Activated gamma-delta T cell treated with Interleukin-2 at 50 U/mL for 16 hours (primary cell): Measurements from ENCODE around the gene LRRC10.

Experiments
- DNase-seq: peaks from one replicate; pipeline ENCODE4 v3.0.0-alpha.2; 2020

Gene LRRC10, protein sequence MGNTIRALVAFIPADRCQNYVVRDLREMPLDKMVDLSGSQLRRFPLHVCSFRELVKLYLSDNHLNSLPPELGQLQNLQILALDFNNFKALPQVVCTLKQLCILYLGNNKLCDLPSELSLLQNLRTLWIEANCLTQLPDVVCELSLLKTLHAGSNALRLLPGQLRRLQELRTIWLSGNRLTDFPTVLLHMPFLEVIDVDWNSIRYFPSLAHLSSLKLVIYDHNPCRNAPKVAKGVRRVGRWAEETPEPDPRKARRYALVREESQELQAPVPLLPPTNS

DNA sequence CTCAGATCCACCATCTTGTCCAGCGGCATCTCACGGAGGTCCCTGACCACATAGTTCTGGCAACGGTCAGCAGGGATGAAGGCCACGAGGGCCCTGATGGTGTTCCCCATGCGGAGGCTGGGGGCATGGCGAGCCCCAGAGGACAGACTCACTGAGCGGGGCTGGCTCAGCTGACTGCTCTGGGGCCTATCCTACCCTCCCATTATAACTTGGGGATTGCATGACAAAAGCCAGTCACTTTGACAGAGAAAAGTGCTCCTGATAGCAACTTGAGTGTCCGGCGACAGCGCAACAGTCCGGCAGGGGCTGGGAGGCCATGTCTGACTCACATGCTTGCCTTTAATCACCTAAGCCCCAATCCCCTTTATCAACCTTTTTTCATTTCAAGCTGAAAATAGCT lies at the start of gene LRRC10:
Gene LRRC10, minus strand, starts transcription at position 179 of the 400 bp plus-strand sequence. Its CDS starts 69 bp downstream, at position 110.
- no peak for DNase-seq

DNA sequence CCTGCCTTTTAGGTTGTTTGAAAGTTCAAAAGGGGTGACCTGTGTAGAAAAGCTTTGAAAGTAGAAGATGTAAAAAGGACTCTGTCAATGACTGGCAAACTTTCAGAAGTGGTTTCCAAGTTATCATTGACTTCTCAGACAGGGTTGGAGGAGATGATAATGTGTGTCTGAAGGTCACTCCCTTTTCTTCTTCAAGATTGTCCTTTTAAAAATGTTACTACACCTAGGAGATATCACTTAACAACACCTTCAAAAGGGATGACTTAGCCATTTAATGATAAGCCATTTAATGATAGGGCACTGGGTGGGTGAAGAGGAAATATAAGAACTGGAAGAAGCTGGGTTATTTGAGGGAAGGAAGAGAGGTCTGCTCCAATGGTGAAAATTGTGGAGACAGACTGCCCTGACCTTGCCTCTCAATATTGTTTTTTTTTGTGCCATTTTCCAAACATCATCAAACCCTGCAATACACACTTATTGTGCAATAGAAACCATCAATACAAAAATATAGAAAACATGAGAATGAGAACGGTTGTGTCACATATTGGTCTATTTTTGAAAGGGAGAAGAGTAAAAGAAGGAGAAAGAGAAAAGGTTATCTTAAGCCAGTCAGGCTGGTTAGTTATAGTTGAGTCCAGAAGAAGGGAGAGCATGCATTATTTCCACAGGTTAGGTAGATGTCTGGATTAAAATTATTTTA lies 49.6 kb upstream of the LRRC10 start:
- no peak for DNase-seq

DNA sequence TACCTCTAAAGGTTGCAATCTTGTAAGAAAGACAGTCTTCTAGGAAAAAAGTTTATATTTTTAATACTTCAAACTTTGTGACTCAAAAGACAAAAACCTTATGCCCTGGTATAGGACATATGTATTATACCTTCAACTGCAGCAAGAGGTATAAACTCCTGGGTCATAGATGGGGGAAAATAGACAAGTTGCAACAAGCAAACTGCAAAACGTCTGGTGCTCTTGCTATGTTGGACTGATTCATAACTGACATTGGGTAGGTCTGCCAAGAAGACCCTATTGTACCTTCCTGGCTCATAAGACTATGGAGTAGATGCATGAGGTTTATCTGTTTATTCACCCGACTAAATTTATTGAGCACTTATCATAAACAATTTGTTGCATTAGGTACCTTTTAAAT lies 47.5 kb upstream of the LRRC10 start:
- DNase-seq: no peak

GRCh38 chr12:69657376-69658137 lies 46.9 kb upstream of the LRRC10 start:
- DNase-seq: no peak

- DNase-seq: no peak
Observed at GRCh38 chr12:69655616-69656340, 45.1 kb upstream of the LRRC10 start.

- DNase-seq: no peak
Observed at GRCh38 chr12:69653703-69654102, 43.0 kb upstream of the LRRC10 start.

DNA sequence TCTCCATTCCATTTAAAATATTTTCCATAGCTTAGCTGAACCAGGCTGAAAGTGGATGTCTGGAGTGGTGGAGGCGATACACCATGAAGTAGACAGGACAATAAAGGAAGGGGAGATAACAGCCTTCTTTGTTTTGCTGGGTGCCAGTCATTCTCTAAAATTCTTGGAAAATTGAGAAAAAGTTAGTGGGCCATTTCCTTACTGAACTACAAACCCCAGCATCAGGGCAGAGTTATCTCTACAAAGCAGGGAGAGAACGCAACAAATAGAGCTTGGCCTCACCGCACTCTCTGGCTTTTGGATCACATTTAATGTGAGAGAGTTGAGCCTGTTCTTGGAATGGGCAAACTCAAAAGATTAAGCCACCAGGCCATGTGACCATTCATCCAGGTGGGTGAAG lies 41.2 kb upstream of the LRRC10 start:
- DNase-seq: no peak

DNA sequence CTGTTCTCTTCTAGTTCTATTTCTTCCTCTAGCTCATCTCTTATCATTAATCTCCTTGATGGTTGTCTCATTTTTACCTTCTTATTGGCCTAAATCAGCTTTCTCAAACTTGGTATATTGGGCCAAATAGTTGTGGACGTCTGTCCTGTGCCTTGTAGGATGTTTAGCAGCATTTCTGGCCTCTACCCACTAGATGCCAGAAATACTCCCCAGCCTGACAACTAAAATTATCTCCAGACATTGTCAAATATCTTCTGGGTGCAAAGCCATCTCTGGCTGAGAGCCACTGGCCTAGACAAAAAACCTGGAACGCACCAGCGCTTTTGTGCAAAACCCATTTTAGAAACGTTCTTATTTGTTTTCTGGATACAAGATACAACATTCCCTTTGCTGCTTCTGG lies 38.8 kb upstream of the LRRC10 start:
- DNase-seq: no peak

- DNase-seq: no peak
Observed at GRCh38 chr12:69648476-69648875, 37.8 kb upstream of the LRRC10 start.

GRCh38 chr12:69647178-69647577 lies 36.5 kb upstream of the LRRC10 start:
- DNase-seq: no peak

GRCh38 chr12:69645031-69645430 lies 34.3 kb upstream of the LRRC10 start:
- no peak for DNase-seq

DNA sequence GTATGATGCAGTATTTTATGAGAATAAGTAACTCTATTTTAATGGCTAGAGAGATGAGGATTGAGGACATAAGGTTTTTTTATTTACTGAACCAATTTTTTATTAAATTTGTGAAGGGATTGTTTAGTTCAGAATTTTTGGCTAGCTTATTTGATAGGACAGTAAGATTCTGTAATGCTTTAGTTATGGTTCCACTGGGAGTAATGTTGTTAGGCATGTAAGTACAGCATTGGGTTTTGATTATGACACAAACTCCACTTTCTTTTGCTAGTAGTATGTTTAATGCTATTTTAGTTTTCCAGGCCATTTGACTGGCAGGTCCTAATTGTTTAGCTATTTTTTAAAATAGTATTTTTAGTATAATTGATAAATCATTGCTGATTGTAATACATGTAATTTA lies 33.8 kb upstream of the LRRC10 start:
- no peak for DNase-seq

DNA sequence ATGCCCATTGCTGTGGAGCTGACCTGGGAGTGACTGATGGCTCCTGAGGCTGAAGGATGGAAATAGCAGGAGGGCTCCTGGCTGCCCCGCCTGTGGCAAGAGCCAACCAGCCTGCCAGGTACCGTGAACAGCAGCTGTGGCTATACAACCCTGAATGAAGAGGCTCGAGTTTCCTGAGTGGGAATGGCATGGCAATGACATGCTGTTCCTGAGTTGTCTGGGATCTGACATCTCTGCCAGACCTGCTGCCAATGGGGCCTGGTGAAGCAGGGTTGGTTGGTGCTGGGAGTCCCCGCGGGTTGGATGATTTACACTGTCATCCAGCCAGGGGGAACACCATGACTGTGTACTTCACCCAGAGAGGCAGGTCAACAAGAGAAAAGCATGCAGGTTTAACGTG lies 31.8 kb upstream of the LRRC10 start:
- no peak for DNase-seq

DNA sequence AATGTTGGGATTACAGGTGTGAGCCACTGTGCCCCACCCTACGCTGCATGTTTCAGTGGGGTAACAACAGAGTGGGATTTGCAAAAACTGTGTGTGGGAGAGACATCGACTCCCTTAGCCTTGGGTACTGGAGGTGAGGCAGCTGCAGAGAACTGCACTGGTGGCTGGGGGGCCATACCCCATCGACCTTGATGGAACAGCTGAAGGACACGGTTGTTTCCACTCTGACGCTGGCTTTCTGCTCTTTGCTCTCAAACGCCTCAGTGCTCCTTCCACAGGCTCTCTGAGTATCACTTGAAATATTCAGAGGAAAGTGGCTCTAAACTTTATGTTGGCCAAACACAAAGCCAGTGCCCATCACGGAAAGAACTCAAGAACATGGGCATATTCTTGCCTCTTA lies 30.8 kb upstream of the LRRC10 start:
- no peak for DNase-seq

- peak; percentile 56 for DNase-seq
Observed at GRCh38 chr12:69639400-69640016, 28.8 kb upstream of the LRRC10 start.

- DNase-seq: no peak
Observed at GRCh38 chr12:69633061-69633460, 22.4 kb upstream of the LRRC10 start.

DNA sequence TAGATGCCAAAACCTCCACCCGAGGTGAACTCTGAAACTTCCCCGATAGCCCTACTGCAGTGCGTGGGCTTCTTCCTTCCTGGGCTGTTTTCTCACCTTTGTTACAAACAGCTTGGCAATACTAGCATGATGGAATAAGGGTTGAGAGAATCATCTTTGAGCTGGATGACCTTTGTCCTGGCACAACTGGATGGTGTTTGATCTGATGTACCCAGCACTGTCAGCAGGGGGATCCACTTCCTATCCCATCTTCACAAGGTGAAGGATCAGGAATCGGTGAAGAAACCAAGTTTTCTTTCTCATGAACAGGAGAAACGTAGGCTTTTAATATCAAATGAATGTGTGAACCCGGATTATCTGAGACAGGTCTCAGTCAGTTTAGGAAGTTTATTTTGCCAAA lies 19.5 kb upstream of the LRRC10 start:
- no peak for DNase-seq

DNA sequence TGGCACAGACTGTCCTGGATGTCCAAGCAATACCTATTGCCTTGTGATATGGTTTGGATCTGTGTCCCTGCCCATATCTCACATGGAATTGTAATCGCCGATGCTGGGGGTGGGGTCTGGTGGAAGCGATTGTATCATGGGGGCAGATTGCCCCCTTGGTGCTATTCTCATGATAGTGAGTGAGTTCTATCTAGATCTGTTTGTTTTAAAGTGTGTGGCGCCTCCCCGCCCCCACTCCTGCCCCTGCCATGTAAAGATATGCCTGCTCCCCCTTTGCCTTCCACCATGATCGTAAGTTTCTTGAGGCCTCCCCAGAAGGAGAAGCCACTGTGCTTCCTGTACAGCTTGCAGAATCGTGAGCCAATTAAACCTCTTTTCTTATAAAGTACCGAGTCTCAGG lies 16.8 kb upstream of the LRRC10 start:
- no peak for DNase-seq

- no peak for DNase-seq
Observed at GRCh38 chr12:69623970-69624369, 13.3 kb upstream of the LRRC10 start.

- no peak for DNase-seq
Observed at GRCh38 chr12:69621551-69621950, 10.8 kb upstream of the LRRC10 start.

DNA sequence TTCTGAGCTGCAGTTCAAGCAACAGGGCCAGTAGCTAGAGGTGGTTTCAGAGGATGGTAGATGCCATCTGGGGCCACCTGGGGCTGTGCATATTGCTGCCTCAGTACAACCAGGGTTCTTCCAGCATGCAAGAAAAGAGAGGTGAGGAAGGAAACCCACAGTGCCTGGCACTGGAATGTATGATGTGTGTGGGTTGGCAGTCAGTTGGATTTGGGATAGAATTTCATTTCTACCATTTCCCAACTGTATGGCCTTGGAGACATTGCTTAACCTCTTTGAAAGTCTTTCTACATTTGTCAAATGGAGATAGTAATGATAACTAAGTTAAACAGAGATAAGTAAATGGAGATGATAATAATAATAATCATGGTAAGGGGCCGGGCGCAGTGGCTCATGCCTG lies 10.2 kb upstream of the LRRC10 start:
- no peak for DNase-seq

GRCh38 chr12:69620077-69620476 lies 9.4 kb upstream of the LRRC10 start:
- DNase-seq: no peak

DNA sequence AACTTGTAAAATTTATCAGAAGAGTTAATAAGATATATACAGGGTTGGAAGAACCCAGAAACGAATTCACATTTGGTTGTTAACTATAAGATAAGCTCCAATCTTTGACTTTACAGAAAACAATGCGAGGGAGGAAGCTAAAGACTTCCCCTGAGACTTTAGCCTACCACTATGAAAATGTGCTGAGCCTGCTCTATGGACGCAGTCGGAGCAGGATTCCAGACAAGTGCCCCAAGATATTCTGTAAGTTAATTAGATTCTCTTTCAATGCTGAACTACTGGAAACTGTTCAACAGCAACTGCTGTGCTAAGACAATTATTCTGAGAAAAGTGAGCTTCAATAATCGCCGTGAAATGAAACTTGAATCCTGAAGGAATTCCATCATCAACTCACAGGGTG lies 8.3 kb upstream of the LRRC10 start:
- DNase-seq: no peak
